HepG2 (cell line): ENCODE results near the gene NPHS1. TPM values are rescaled to one million over a fixed set of nuclear protein-coding genes. Genes with fewer than 3 reads are reported as not detected.

Source experiments
- EHMT2 ChIP-seq: fragments of 200-600 bp; sonication (generic); IDR thresholded peaks from 2 replicates; pipeline ENCODE4 v1.7.0; 2017; ENCODE audit warnings: antibody characterized with exemption, low read depth, low read length, borderline replicate concordance
- ELF4 ChIP-seq: sonication (generic); formaldehyde crosslinking; IDR thresholded peaks from 2 replicates; pipeline ENCODE4 v1.5.0; 2020; ENCODE audit warnings: missing genetic modification reagents, mild to moderate bottlenecking, moderate library complexity, borderline replicate concordance
- FIP1L1 ChIP-seq: fragments of 200-400 bp; formaldehyde crosslinking; IDR thresholded peaks from 2 replicates; pipeline ENCODE4 v1.6.1; 2018; ENCODE audit warnings: low read depth, mild to moderate bottlenecking, low read length, moderate library complexity, borderline replicate concordance; ENCODE audit not compliant: insufficient read depth
- GTF3A ChIP-seq: sonication (generic); formaldehyde crosslinking; conservative IDR thresholded peaks from 2 replicates; pipeline ENCODE4 v1.4.0; 2020; ENCODE audit warnings: mild to moderate bottlenecking, missing genetic modification reagents
- HNRNPLL ChIP-seq: fragments of 200-400 bp; formaldehyde crosslinking; IDR thresholded peaks from 2 replicates; pipeline ENCODE4 v1.6.1; 2017; ENCODE audit warnings: mild to moderate bottlenecking, low read depth, low read length; ENCODE audit not compliant: poor library complexity, severe bottlenecking
- JDP2 ChIP-seq: sonication (generic); formaldehyde crosslinking; IDR thresholded peaks from 2 replicates; pipeline ENCODE4 v1.8.1; 2022; ENCODE audit warnings: missing genetic modification reagents, borderline replicate concordance
- NCOA1 ChIP-seq: sonication (generic); formaldehyde crosslinking; IDR thresholded peaks from 2 replicates; pipeline ENCODE4 v1.9.0; 2021; ENCODE audit warnings: missing genetic modification reagents
- NFE2L2 ChIP-seq: fragments of 150-350 bp; IDR thresholded peaks from 2 replicates; pipeline ENCODE4 v1.6.1; 2014; ENCODE audit warnings: low read length
- PAWR ChIP-seq: sonication (generic); formaldehyde crosslinking; IDR thresholded peaks from 2 replicates; pipeline ENCODE4 v1.4.0; 2020; ENCODE audit warnings: missing genetic modification reagents, mild to moderate bottlenecking, borderline replicate concordance
- RCOR2 ChIP-seq: IDR thresholded peaks from 2 replicates; pipeline ENCODE4 v1.6.1; 2016; ENCODE audit warnings: missing biosample characterization, missing genetic modification reagents
- SP4 ChIP-seq: sonication (generic); formaldehyde crosslinking; IDR thresholded peaks from 2 replicates; pipeline ENCODE4 v1.8.1; 2023; ENCODE audit warnings: mild to moderate bottlenecking, missing genetic modification reagents
- U2AF1 ChIP-seq: fragments of 200-400 bp; formaldehyde crosslinking; optimal IDR thresholded peaks from 2 replicates; pipeline ENCODE3; 2017; ENCODE audit warnings: mild to moderate bottlenecking, low read depth, low read length
- ZFX ChIP-seq: sonication (generic); formaldehyde crosslinking; IDR thresholded peaks from 2 replicates; pipeline ENCODE4 v1.4.0; 2020; ENCODE audit warnings: mild to moderate bottlenecking, low read depth, missing genetic modification reagents, moderate library complexity
- ZMYM4 ChIP-seq: sonication (generic); formaldehyde crosslinking; IDR thresholded peaks from 2 replicates; pipeline ENCODE4 v1.8.1; 2023; ENCODE audit warnings: mild to moderate bottlenecking, missing genetic modification reagents
- ZNF235 ChIP-seq: sonication (generic); formaldehyde crosslinking; IDR thresholded peaks from 2 replicates; pipeline ENCODE4 v1.8.1; 2023; ENCODE audit warnings: mild to moderate bottlenecking, missing genetic modification reagents, borderline replicate concordance
- ZNF33B ChIP-seq: sonication (generic); formaldehyde crosslinking; IDR thresholded peaks from 2 replicates; pipeline ENCODE4 v1.5.1; 2020; ENCODE audit warnings: mild to moderate bottlenecking, missing genetic modification reagents
- ZNF468 ChIP-seq: sonication (generic); formaldehyde crosslinking; IDR thresholded peaks from 2 replicates; pipeline ENCODE4 v1.8.0; 2022; ENCODE audit warnings: mild to moderate bottlenecking, moderate library complexity, missing genetic modification reagents
- ZNF776 ChIP-seq: sonication (generic); formaldehyde crosslinking; IDR thresholded peaks from 2 replicates; pipeline ENCODE4 v1.4.0; 2020; ENCODE audit warnings: mild to moderate bottlenecking, missing genetic modification reagents
- polyA plus RNA-seq, 8 experiments: library from polyadenylated mRNA; depleted of rRNA in 3 of 8; stranded (reverse) in 7 of 8; unstranded in 1 of 8; fragments of >200 nt; fragmentation: Illumina TruSeq in 4 of 8; extraction: Trizol in 4 of 8; gene quantifications; 2 replicates each; pipeline versions ENCODE4 v1.2.1 to v1.2.3, GENCODE V29; 2011 to 2016; ENCODE audit warnings: low read depth in 4 of 8, missing spikeins in 1 of 8, mixed read lengths in 1 of 8; ENCODE audit not compliant: insufficient read depth in 1 of 8
- total RNA-seq, 5 experiments: library from RNA; depleted of rRNA; stranded (reverse); fragments of >200 nt; fragmentation: Illumina TruSeq; extraction: Trizol; gene quantifications; 2 replicates each; pipeline ENCODE4 v1.2.3, GENCODE V29; 2016; ENCODE audit warnings: low read depth in 1 of 5
- TF ChIP-seq, protein P1 (sequence below): sonication (generic); formaldehyde crosslinking; IDR thresholded peaks from 2 replicates; pipeline ENCODE4 v1.5.0; 2020; ENCODE audit warnings: missing genetic modification reagents, mild to moderate bottlenecking, borderline replicate concordance
- TF ChIP-seq, protein P2 (sequence below): sonication (generic); formaldehyde crosslinking; IDR thresholded peaks from 2 replicates; pipeline ENCODE4 v1.4.0; 2020; ENCODE audit warnings: missing genetic modification reagents, borderline replicate concordance
- TF ChIP-seq, protein P3 (sequence below): fragments of 450-650 bp; IDR thresholded peaks from 2 replicates; pipeline ENCODE4 v1.6.1; 2017; ENCODE audit warnings: mild to moderate bottlenecking
- TF ChIP-seq, protein P4 (sequence below): IDR thresholded peaks from 2 replicates; pipeline ENCODE4 v1.6.1; 2016; ENCODE audit warnings: missing genetic modification reagents, missing compliant biosample characterization

NPHS1 gene
- total and polyA plus RNA-seq, 2 of the 13 experiments (the other 11 are each of a cell fraction or from before 2014, with no cell fraction given): not detected

DNA sequence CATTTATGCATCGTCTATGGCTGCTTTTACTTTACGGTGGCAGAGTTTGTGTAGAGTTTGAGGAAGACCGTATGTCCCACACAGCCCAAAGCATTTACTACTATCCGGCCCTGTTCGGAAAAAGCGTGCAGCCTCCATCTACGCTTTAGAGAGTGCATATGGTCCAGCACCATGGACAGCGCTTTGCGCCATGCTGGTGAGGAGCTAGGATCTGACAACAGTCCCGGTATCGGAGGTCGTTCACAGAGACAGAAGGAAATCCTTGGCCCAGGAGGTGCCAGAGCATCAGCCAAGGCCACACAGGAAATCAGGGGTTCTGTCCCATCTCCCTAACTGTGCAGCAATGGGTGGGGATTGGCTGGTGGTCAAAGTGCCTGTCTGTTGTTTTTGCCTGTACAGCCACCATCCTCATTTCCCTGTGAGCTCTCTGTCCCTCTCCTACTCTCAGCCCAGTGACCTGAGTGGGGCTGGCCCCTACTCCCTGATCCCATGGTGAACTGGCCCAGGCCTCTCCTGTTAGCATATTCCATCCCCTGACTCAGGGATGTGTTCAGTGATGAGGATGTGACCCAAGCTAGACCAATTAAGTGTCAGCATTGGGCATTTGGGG, 23.5 kb downstream of the NPHS1 start (continued):
- TF ChIP-seq, protein P1, sequence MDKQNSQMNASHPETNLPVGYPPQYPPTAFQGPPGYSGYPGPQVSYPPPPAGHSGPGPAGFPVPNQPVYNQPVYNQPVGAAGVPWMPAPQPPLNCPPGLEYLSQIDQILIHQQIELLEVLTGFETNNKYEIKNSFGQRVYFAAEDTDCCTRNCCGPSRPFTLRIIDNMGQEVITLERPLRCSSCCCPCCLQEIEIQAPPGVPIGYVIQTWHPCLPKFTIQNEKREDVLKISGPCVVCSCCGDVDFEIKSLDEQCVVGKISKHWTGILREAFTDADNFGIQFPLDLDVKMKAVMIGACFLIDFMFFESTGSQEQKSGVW (CRISPR knock-in tag): 0 out of 2 replicates have a peak, but pooled peaks have one; percentile 48
- TF ChIP-seq SP4 (CRISPR knock-in tag): peak; percentile 55; the same call in 1 of the 2 replicates
- no peak for TF ChIP-seq NCOA1 (CRISPR knock-in tag)
- TF ChIP-seq ZFX: peak; percentile 29; the same call in 1 of the 2 replicates
- no peak for TF ChIP-seq HNRNPLL
- TF ChIP-seq GTF3A (CRISPR knock-in tag): no peak
- TF ChIP-seq NFE2L2: no peak
- peak; percentile 96; the same call in 1 of the 2 replicates for TF ChIP-seq EHMT2
- TF ChIP-seq ZNF468: peak; percentile 92; the same call in 1 of the 2 replicates
- TF ChIP-seq PAWR (CRISPR knock-in tag): no peak
- TF ChIP-seq FIP1L1: no peak
- TF ChIP-seq JDP2 (CRISPR knock-in tag): peak; percentile 80; the same call in 1 of the 2 replicates
- 0 out of 2 replicates have a peak, but pooled peaks have one; percentile 30 for TF ChIP-seq ZNF776
- TF ChIP-seq, protein P2, sequence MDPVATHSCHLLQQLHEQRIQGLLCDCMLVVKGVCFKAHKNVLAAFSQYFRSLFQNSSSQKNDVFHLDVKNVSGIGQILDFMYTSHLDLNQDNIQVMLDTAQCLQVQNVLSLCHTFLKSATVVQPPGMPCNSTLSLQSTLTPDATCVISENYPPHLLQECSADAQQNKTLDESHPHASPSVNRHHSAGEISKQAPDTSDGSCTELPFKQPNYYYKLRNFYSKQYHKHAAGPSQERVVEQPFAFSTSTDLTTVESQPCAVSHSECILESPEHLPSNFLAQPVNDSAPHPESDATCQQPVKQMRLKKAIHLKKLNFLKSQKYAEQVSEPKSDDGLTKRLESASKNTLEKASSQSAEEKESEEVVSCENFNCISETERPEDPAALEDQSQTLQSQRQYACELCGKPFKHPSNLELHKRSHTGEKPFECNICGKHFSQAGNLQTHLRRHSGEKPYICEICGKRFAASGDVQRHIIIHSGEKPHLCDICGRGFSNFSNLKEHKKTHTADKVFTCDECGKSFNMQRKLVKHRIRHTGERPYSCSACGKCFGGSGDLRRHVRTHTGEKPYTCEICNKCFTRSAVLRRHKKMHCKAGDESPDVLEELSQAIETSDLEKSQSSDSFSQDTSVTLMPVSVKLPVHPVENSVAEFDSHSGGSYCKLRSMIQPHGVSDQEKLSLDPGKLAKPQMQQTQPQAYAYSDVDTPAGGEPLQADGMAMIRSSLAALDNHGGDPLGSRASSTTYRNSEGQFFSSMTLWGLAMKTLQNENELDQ: peak; percentile 98; the same call in 1 of the 2 replicates
- peak; percentile 92; the same call in 1 of the 2 replicates for TF ChIP-seq ZNF235 (CRISPR knock-in tag)
- peak; percentile 76; the same call in 1 of the 2 replicates for TF ChIP-seq ZNF33B (CRISPR knock-in tag)
- peak; percentile 65 for TF ChIP-seq ZMYM4 (CRISPR knock-in tag)
- no peak for TF ChIP-seq ELF4 (CRISPR knock-in tag)
- TF ChIP-seq RCOR2 (CRISPR knock-in tag): no peak
- TF ChIP-seq, protein P3, sequence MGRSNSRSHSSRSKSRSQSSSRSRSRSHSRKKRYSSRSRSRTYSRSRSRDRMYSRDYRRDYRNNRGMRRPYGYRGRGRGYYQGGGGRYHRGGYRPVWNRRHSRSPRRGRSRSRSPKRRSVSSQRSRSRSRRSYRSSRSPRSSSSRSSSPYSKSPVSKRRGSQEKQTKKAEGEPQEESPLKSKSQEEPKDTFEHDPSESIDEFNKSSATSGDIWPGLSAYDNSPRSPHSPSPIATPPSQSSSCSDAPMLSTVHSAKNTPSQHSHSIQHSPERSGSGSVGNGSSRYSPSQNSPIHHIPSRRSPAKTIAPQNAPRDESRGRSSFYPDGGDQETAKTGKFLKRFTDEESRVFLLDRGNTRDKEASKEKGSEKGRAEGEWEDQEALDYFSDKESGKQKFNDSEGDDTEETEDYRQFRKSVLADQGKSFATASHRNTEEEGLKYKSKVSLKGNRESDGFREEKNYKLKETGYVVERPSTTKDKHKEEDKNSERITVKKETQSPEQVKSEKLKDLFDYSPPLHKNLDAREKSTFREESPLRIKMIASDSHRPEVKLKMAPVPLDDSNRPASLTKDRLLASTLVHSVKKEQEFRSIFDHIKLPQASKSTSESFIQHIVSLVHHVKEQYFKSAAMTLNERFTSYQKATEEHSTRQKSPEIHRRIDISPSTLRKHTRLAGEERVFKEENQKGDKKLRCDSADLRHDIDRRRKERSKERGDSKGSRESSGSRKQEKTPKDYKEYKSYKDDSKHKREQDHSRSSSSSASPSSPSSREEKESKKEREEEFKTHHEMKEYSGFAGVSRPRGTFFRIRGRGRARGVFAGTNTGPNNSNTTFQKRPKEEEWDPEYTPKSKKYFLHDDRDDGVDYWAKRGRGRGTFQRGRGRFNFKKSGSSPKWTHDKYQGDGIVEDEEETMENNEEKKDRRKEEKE: no peak
- TF ChIP-seq U2AF1: no peak
- TF ChIP-seq, protein P4, sequence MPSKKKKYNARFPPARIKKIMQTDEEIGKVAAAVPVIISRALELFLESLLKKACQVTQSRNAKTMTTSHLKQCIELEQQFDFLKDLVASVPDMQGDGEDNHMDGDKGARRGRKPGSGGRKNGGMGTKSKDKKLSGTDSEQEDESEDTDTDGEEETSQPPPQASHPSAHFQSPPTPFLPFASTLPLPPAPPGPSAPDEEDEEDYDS (CRISPR knock-in tag): peak; percentile 75
